Measurements from ENCODE around the gene PHLDA1. TPM values are rescaled to one million over a fixed set of nuclear protein-coding genes. Genes with fewer than 3 reads are reported as not detected.

The PHLDA1 gene
- total RNA-seq, 1 donor from 2014 or later = 45.7 TPM

- DNase-seq (ENCODE audit: low spot score) = no peak
These were observed 6.6 kb upstream of the PHLDA1 start for GRCh38 chr12:76038176-76038575.

DNA sequence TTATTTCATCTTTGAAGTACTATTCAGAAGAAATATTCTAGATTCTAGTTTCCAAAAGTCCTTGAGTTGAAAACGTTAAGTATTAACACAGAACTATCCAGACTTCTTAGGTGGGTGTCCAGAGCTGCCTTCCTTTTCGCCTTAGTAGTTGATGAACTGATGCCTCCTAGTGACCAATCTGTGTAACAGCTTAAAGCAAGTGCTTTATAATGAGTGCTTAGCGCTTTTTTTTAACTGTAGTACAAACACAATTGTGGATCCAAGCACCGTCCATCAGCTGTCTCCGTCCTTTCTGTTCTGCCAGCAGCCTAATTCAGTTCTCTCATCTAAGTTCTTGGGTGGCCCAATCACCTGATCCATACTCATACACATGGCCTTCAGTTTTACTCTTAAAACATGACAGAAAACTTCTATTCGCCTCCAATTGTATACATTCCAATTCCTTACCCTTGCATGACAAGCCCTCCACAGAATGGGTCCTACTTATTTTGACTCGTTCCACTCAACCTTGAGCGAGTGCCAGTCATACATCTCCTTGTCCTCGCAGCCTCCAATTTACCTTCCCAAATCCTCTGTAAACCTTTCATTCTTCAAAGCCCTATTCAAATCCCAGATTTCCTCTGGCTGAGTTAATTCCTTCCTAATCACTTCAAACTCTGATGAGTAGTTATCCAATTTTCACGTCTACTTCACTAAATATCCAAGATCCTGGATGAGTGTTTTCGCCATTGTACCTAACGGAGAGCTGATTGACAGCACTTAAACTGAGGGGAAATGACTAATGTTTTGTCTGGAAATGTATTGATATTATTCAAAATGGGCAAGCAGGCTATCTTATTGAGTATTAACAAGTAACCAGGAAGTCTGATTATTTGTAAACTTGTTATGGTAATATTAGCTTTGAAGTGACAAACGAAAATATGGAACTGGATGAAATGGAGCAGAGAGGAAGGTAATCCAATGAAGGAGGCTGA is 5.8 kb upstream of the PHLDA1 start:
- DNase-seq (ENCODE audit: low spot score) = no peak

GRCh38 chr12:76035045-76035444 is 3.5 kb upstream of the PHLDA1 start:
- DNase-seq (ENCODE audit: low spot score) = no peak

DNA sequence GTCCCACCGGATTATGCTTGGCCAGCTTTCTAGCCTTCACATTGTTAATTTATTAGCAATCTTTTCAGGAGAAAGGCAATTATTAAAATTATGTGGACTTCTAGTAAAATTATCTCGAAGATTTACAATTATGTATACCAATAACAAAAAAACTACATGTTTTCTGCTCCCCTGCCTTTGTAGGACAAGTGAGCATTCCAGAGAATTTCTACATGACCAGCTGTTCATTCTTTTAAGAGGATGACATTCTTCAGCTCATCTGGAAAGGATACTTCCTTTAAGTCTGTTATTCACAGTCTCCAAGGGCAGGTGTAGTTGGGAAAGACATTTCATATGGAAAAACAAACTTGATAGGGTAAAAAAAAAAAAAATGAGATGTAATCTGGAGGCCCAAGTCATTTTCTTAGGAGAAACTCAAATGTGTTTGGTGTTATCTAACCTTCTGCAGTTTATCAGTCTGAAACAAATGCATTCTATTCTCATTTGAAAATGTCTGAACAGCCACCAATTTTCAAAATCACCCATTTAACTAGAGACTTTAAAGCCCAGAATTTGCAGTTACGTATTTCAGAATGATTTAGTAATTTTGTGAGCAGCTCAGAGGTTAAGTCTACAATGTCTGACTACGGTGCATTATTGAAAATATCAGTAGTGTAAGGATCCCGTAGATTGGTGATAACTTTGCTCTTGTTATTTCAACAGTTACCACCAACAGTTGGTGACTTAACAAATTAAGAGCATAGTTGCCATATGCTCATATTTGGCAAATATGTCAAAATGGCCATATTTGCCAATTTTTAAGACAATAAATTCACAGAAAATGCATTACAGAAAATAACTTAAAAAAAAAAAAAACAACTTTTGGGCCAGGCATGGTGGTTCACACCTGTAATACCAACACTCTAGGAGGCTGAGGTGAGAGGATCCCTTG is 1.8 kb upstream of the PHLDA1 start:
- DNase-seq (ENCODE audit: low spot score) = no peak

- DNase-seq (ENCODE audit: low spot score) = no peak
These were observed 736 bp upstream of the PHLDA1 start for GRCh38 chr12:76032043-76032981.

DNA sequence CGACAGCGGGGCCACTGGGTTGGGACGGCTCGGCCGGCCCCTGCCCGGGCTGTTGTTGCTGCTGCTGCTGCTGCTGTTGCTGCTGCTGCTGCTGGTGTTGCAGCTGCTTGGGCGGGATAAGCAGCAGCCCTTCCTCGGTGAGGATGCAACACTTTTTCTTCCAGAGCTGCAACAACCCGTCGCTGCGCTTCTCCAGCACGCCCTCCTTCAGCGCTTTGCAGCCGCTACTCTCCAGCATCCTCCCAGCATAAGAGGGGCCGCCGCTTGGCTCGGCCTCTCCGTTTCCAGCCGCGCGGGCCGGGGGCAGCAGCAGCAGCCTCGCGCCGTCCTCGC is 529 bp downstream of the PHLDA1 start:
- DNase-seq (ENCODE audit: low spot score) = no peak

DNA sequence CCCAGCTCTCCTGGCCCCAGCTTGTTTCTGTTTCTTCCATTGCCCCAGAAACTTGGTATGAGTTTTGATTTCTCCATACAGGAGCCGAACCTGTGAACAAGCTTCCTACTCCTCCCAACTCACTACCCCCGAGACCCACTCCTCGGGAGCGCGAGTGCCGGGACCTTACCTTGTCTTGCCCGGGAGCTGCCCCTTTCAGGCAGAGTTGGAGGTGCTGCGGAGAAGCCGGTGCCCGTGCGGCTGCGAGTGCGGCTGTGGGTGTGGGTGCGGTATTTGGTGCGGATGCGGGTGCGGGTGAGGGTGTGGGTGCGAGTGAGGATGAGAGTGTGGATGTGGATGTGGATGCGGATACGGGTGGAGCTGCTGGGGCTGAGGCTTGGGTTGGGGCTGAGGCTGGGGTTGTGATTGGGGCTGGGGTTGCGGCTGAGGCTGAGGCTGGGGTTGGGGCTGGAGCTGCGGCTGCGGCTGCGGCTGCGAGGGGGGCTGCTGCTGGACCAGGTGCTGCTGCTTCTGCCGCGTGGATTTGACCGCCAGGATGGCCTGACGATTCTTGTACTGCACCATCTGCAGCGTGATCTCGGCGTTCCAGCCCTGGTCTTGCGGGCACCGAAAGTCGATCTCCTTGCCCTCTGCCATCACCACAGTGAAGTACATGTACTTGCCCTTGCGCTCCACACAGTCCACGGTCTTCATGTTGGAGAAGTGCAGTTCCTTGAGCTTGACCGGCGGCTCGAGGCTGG is 1.1 kb downstream of the PHLDA1 start:
- no peak for DNase-seq (ENCODE audit: low spot score)

GRCh38 chr12:76029982-76030340 is 1.6 kb downstream of the PHLDA1 start:
- DNase-seq (ENCODE audit: low spot score) = no peak

DNA sequence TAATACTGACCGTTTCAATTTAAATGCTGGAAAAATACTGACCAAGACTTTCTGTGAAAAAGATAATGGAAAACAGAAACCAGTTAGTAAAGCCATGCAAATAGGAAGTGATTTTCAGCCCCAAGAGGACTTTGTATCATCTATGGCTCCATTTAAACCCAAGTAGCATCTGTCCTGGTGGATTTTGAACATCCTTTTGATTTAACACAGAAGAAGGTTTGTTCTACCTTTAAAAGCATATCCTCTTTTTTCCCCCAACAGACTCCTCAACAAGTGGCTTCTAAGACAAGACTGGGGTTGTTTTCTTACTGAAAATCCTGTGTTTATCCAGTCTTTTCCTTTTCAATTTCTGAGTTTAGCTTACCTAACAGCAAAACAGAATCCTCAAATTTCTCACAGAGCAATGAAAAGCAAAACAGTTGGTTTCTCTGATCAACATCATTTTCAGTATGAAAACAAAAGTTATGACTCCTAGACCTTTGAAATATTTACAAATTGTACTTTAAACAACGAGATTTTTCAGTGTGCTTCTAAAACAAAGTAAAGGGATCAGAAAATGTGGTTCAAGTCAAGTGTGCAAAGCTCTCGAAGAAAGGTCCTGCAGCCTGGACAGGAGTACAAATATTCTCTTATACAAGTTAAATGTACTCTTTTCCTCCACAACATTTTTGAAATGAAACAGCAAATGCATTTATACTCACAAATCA is 2.9 kb downstream of the PHLDA1 start:
- DNase-seq (ENCODE audit: low spot score) = no peak

DNA sequence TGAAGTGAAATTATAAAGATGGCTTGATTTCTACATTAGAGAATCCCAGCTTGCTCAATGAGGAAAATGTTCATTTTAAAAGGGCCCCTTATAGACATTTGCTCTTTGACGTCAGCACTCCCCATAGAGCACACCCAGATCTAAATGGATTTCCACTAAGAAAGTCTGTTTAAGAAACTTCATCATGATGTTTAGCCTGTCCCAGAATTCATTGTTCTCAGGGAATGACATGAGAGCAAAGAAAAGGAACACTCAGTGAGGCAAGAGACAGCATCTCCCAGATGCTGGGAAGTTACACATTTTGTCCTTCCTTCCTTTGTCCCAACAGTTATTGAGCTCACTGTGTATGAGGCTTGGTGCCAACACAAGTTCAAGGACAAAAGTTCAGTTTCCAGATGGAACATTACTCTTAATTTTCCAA is 4.9 kb downstream of the PHLDA1 start:
- no peak for DNase-seq (ENCODE audit: low spot score)

- DNase-seq (ENCODE audit: low spot score) = no peak
These were observed 5.7 kb downstream of the PHLDA1 start for GRCh38 chr12:76025601-76026575.

- no peak for DNase-seq (ENCODE audit: low spot score)
These were observed 6.5 kb downstream of the PHLDA1 start for GRCh38 chr12:76024942-76025600.

GRCh38 chr12:76024102-76024781 is 7.3 kb downstream of the PHLDA1 start:
- DNase-seq (ENCODE audit: low spot score) = no peak

DNA sequence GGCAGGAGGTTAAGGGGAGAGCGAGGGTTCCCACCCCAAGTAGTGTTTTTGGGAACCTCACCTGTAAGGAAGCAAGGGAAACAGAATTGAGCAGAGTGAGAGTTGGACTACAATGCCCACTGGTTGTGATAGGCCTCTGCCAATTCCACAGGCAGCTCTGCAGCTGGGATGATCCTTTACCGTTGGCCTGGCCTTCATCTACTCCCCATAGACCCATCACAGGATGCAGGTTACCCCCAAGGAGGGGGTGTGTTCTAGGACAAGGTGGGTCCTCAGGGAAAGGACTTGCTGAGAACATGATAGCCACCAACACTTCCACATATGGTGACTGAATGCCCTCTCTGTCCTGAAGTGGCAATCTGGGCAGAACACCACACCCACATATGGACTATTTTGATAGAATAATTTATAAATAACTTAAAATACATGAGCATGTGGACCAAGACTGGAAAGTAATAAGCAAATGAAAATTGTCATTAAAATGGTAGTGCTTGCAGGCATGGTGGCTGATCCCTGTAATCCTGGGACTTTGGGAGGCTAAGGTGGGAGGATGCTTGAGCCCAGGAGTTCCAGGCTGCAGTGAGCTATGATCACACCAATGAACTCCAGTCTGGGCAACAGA is 8.4 kb downstream of the PHLDA1 start:
- DNase-seq (ENCODE audit: low spot score) = no peak

DNA sequence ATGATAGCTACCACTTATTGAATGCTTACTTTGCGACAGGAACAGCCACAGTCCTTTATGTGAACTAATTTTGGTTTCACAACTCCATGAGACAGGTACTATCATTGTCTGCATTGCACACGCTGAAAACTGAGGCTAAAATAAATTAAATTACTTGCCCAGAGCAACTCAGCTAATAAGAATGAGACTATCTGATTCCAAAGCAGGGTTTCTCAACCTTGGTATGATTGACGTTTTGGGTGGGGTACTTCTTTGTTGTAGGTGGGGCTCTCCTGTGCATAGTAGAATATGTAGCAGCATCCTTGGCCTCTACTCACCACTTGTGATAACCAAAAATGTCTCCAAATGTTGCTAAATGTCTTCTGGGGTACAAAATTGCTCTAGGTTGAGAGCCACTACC is 9.1 kb downstream of the PHLDA1 start:
- no peak for DNase-seq (ENCODE audit: low spot score)

DNA sequence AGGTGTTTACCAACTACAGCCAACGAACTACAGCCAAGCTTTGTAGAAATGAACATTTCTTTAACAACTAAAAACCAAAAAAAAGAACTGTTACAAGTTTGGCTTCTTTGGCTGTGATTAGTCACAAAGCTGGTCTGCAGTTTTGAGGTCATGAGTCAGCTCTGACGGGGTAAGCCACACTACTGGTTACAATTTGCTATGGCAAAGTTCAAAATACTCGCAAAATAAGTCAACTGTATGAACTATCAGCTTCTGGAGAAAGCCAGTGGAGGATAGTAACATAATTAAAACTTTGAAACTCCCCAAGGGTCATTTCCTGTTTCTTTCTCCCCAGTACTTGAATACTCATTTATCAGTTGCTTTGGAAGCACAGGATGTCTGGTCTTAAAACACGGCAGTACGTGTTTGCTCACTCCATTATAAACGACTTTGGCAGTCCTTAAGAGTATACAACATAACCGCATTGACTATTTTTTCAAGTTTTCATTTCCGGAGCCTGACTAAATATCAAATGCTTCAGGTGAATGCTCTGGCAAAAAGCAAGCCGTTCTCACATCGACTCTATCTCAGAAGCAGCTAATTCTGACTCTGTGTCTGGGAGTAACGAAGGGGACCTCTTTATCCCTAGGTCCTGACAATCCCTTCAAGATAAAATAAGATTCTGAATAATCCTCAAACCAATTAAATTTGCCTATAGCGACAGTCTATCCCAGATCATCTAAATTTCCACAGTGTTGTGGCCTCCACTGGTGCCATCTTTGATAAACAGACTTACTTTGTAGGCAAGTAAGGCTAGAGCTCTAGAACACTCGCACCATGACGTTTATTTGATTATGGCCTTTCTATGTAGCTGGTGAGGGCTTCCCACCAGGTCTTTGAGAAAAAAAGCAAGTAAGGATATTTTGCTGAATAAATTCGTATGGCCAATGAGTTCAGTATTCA is 10.6 kb downstream of the PHLDA1 start:
- no peak for DNase-seq (ENCODE audit: low spot score)

Measured in mesenteric fat pad (tissue), 1 donor.